Airway epithelial cell (primary cell): ENCODE data around the gene ATP6AP1. TPM values are rescaled to one million over a fixed set of nuclear protein-coding genes. Genes with fewer than 3 reads are reported as not detected.

Experiments
- total RNA-seq: library from RNA; depleted of rRNA; stranded (reverse); fragments of >200 nt; gene quantifications from 2 replicates; pipeline ENCODE4 v1.2.3, GENCODE V29; 2015

The ATP6AP1 gene, protein sequence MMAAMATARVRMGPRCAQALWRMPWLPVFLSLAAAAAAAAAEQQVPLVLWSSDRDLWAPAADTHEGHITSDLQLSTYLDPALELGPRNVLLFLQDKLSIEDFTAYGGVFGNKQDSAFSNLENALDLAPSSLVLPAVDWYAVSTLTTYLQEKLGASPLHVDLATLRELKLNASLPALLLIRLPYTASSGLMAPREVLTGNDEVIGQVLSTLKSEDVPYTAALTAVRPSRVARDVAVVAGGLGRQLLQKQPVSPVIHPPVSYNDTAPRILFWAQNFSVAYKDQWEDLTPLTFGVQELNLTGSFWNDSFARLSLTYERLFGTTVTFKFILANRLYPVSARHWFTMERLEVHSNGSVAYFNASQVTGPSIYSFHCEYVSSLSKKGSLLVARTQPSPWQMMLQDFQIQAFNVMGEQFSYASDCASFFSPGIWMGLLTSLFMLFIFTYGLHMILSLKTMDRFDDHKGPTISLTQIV
- 37.4 and 39.4 TPM in 2 replicates for total RNA-seq

DNA sequence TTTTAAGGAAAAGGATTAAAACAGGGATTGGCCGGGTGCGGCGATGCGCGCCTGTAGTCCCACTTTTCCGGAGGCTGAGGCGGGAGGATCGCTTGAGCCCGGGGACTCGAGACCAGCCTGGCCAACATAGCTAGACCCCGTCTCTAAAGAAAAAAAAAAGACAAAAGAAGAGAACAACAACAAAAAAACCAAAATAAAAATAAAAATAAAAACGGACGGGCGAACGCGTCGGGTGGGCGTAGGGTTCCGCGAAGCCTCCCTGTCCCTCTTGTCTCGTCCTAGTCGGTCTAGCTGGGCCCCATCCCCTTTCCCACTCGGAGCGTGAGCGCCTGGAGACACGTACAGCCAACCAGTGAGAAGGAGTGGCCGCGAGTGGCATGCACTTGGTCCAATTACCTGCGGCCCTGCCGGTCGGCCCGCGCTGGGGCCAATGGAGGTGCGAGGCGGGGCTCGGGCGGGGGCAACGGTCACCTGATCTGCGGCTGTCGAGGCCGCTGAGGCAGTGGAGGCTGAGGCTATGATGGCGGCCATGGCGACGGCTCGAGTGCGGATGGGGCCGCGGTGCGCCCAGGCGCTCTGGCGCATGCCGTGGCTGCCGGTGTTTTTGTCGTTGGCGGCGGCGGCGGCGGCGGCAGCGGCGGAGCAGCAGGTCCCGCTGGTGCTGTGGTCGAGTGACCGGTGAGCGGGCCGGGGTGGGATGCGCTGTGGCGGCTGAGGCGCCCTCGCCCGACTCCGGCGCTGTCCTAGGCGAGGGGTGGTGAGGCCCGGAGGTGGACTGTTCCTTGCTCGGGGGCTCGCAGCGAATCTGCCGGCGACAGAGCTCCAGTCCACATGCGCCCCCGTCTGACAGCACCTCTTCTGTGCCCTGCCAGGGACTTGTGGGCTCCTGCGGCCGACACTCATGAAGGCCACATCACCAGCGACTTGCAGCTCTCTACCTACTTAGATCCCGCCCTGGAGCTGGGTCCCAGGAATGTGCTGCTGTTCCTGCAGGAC is at the start of gene ATP6AP1:
ATP6AP1 (plus strand) TSS at position 502 of the 996 bp plus-strand sequence; CDS start at position 518, 16 bp downstream.

DNA sequence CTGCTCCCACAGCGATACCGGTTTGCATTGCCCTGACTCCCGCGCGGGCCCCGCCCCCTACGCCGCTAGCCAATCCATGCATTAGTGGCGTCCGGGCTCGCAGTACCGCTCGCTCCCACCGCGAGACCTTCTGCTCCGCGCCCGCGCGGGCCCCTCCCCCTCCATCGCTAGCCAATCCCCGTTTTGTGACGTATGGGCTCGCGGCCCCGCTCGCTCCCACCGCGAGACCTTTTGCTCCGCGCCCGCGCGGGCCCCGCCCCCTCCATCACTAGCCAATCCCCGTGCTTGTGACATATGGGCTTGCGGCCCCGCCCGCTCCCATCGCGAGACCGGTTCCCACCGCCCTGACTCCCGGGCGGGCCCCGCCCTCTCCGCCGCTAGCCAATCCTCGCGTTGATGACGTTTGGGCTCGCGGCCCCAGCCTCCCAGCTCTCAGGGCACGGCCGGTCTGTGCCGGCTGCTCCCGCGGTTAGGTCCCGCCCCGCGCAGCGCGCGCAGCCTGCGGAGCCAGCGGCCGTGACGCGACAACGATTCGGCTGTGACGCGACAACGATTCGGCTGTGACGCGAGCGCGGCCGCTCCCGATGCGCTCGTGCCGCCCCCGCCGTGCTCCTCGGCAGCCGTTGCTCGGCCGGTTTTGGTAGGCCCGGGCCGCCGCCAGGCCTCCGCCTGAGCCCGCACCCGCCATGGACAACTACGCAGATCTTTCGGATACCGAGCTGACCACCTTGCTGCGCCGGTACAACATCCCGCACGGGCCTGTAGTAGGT is 49.5 kb upstream of the ATP6AP1 start, which contains the start of gene EMD:
EMD (plus strand) TSS at position 497 of the 770 bp plus-strand sequence; CDS start at position 687, 190 bp downstream.

DNA sequence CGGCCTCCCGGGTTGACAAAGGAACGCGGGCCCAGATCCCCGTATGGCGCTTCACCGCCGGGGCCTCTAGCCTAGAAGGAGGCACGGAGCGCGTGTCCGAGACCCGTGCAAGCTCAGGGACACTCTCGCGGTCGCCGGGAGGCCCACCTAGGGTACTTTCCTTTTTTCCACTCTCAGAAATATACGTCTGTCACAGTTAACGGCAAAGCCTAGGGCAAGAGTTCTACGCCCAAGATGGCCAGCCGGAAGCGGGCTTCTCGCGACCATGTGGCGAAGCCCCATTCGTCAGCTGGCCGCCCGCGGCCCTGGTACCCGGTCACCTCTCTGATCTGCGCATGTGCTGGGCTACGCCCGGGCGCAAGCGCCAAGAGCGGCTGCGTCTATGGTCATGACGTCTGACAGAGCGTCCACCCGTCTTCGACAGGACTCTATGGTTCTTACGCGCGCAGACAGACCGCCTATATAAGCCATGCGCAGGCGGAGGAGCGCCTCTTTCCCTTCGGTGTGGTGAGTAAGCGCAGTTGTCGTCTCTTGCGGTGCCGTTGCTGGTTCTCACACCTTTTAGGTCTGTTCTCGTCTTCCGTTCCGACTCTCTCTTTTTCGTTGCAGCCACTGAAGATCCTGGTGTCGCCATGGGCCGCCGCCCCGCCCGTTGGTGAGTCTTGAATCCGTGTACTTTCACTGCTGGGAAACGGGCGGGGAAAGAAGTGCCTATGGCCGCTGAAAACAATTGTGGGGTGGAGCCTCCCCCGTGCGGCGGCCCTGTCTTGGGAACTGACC is 30.4 kb upstream of the ATP6AP1 start, which contains the start of gene RPL10:
RPL10 (plus strand) TSS at position 490 of the 780 bp plus-strand sequence; CDS start at position 633, 143 bp downstream.

DNA sequence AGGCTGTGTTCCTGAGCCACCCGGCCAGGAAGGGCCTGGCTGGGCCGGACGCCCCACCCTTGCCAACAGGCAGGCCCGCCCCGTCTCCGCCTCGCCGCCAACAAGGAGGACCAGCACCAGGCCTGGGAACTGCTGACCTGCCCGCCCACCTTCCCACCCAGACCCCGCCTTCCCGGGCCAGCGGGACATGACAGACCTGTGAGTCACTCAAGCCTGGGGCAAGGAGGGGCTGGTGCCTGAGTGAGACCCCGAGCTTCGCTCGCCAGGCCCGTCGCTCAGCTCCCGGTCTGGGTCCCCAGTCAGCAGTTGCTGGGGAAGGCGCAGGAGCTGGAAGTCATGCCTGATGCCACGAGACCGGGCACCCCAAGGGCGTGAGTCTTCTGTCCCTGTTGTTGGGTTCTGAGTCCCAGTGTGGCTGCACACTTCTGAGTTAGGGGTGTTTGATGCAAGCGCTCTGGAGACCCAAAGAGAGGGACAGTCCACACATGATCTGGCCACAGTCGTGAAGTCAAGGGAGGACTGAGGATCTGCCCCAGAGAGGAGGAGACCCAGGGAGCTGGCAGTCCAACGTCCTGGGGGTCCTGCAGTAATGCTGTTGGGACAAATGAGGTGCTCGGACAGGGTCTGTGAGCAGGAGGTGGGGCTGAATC is 19.1 kb upstream of the ATP6AP1 start, which contains the start of gene DNASE1L1:
DNASE1L1 (minus strand) TSS at position 33 of the 650 bp plus-strand sequence. CDS start 3,686 bp downstream, outside the sequence.

DNA sequence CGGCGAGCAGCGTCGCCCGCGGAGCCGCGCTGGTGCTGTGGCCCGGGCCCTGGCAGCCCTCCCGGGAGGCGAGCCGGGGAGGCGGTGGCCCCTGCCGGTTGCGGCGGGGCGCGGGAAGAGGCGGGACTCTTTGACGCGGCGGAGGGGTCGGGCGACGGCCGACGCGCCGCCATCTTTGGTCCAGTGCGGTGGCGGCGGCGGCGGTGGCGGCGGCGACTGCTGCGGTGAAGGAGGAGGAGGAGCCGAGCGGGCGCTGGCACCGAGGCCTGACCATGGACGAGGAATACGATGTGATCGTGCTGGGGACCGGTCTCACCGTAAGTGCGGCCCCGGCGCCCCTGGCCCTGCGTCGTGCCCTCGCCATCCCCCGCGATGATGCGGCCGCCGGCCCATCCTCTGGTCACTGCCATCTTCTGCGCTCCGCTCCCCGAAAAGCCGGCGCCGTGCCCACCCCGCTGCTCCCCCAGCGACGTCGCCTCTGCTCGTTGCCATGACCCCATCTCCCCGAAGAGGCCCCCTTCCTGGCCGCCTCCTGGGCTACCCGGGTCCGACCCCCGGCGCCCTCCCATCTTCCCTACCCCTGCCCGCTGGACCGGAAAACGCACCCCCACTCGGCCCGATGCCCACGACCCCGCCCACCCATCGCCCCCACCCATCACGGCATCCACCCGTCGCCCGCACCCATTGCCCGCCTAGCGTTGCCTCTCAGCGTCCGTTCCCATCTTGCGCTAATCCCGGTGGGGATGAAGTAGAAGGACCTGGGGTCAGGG is 8.7 kb downstream of the ATP6AP1 start, which contains the start of gene GDI1:
GDI1 (plus strand) TSS at position 172 of the 770 bp plus-strand sequence; CDS start at position 273, 101 bp downstream.

DNA sequence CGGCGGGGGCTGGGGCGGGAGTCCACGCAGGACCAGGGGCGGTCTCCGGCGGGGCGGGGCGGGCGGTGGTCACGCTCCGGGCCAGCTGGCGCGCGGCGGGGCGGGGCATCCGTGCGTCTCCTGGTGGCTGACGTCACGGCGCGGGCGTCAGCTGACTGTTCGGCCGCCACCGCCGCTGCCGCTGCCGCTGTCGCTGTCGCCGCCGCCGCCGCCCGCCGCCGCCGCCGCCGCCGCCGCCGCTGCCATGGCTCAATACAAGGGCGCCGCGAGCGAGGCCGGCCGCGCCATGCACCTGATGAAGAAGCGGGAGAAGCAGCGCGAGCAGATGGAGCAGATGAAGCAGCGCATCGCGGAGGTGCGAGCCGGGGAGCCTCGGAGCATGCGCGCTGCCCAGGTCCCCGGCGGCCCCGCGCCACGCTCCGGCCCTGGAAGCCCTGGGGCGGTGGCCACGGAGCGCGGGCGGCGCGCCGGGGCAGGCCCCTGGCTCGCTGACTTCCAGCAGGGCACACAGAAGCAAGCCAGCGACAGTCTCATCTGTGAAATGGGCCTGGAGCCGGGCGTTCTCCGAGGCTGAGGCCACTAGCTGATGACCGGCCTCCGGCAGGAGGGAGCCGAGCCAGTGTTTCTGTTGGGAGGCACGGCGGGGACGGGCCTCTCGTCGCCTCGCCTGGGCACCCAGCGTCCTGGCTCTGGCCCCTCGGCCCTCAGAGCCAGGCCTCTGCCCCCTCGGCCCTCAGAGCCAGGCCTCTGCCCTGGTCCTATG is 15.7 kb downstream of the ATP6AP1 start, which contains the start of gene FAM50A:
FAM50A (plus strand) TSS at position 150 of the 763 bp plus-strand sequence; CDS start at position 245, 95 bp downstream.

DNA sequence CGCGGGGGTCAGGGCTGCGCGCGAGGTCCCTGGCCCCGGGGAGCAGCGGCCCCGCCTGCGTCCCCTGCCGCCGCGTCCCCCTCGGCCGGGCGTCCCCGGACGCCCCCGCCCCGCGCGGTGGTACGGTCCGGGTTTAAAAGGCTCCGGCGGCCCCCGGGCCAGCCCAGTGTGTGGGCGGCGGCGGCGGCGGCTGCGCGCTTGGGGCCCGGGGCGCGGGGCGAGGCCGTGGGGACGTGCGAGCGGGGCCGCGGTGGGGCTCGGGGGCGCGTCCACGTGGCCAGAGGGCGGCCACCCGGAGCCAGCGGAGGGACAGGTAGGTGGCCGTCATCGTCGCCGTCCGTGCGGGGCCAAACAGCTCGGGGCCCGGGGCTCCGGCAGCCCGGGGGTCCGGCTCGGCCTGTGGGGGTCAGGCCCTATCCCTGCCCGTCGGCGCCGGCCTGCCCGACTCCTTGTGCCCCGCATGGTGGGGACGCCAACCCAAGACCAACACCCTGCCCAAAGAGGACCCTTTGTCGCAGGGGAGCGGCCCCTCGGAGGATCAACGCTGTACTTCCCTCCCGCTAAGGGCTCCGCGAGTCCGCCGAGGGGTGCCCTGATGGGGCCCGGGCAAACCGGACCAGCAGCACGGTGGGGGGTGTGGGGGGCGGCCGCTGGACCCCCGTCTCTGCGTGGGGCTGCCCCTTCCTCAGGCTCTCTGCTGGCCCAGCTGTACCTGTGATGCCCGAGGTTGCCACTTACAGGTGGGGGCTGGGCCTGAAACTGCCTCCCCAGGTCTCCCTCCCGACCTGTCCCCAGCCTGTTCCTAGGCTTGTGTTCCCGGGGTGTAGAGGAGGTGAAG is 29.9 kb downstream of the ATP6AP1 start, which contains the start of gene PLXNA3:
PLXNA3 (plus strand) TSS at position 166 of the 838 bp plus-strand sequence. CDS start 1,903 bp downstream, outside the sequence.

DNA sequence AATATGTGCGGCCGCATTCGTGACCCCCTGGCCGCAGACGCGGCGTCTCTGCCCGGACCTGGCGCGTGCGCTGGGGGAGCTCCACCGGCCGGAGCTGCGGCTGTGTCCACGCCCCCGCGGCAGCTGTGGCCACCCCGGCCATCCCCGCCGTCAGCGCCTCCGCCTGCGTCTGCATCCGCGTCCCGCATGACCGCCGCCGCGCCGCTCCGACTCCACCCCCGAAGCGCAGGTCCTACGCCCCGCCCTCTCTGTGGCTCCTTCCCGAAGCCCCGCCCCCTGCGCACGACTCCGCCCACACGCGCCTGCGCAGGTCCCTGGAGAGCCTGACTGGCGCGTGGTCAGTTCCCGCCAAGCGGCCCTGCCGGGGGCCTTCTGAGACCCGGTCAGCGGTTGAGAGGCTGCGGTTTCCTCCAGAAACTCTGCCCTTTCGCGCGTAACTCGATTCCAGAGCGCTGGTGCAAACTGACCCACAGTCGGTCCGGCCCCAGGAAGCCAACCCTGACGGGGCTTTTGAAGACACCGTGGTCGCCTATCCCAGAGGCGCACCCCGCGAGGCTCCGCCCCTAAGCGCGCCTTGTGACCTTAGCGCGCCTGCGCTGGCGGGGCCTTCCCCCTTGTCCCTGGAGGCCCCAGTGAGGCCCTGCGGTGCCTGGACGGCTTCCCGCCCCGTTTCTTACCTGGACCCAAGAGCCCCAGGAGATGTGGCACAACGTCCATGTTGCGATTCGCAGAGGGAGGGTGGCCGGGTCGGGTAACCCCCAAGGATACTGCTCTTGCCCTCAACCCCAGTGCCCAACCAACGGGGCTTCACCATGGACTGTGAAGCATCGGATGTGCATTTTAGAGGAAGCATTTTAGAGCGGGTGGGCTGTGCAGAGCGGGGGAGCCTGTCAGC is 50.5 kb downstream of the ATP6AP1 start, which contains the start of gene LAGE3:
LAGE3 (minus strand) TSS at position 554 of the 895 bp plus-strand sequence; CDS start at position 188, 366 bp downstream.

Other genes starting within 250 kb of the ATP6AP1 start
- not detected in 2 replicates for gene OPN1MW, start 246.1 kb upstream of the ATP6AP1 start, total RNA-seq
- gene OPN1MW2, start 208.9 kb upstream of the ATP6AP1 start, total RNA-seq, result not detected in 2 replicates
- gene OPN1MW3, start 171.1 kb upstream of the ATP6AP1 start, total RNA-seq, result not detected in 2 replicates
- not detected in 2 replicates for gene TEX28, start 133.6 kb upstream of the ATP6AP1 start, total RNA-seq
- not detected in 2 replicates for gene TKTL1, start 132.9 kb upstream of the ATP6AP1 start, total RNA-seq
- 1,129 and 1,478 TPM in 2 replicates for gene FLNA, start 54.0 kb upstream of the ATP6AP1 start, total RNA-seq
- gene EMD, start 49.4 kb upstream of the ATP6AP1 start, total RNA-seq, result 50.6 and 72.9 TPM in 2 replicates
- gene RPL10, start 30.3 kb upstream of the ATP6AP1 start, total RNA-seq, result 4,888 and 5,415 TPM in 2 replicates
- 30.2 and 32.3 TPM in 2 replicates for gene DNASE1L1, start 19.4 kb upstream of the ATP6AP1 start, total RNA-seq
- gene TAFAZZIN, start 17.1 kb upstream of the ATP6AP1 start, total RNA-seq, result 27.9 and 32.9 TPM in 2 replicates
- 59.5 and 89.4 TPM in 2 replicates for gene GDI1, start 8.5 kb downstream of the ATP6AP1 start, total RNA-seq
- gene FAM50A, start 15.5 kb downstream of the ATP6AP1 start, total RNA-seq, result 29.0 and 30.7 TPM in 2 replicates
- gene PLXNA3, start 29.6 kb downstream of the ATP6AP1 start, total RNA-seq, result 4.4 and 16.2 TPM in 2 replicates
- 50.3 and 51.3 TPM in 2 replicates for gene LAGE3, start 50.6 kb downstream of the ATP6AP1 start, total RNA-seq
- gene UBL4A, start 57.9 kb downstream of the ATP6AP1 start, total RNA-seq, result 46.0 and 50.6 TPM in 2 replicates
- gene SLC10A3, start 62.0 kb downstream of the ATP6AP1 start, total RNA-seq, result 27.4 and 40.8 TPM in 2 replicates
- gene FAM3A, start 87.6 kb downstream of the ATP6AP1 start, total RNA-seq, result 43.7 and 48.7 TPM in 2 replicates
- gene G6PD, start 118.2 kb downstream of the ATP6AP1 start, total RNA-seq, result 97.4 and 109 TPM in 2 replicates
- gene IKBKG, start 118.9 kb downstream of the ATP6AP1 start, total RNA-seq, result 8.9 and 9.7 TPM in 2 replicates
- not detected in 2 replicates for gene CTAG1A, start 156.5 kb downstream of the ATP6AP1 start, total RNA-seq
- gene CTAG1B, start 190.6 kb downstream of the ATP6AP1 start, total RNA-seq, result not detected in 2 replicates
- not detected in 2 replicates for gene CTAG2, start 224.9 kb downstream of the ATP6AP1 start, total RNA-seq